AG04450 (cell line): Measurements from ENCODE around the gene PLEKHA5. TPM values are rescaled to one million over a fixed set of nuclear protein-coding genes. Genes with fewer than 3 reads are reported as not detected.
"Not testable (repeated sequence)": the region's sequence is repeated elsewhere in the genome, so short reads cannot be mapped to it uniquely, and the experiment has no call there.

Experiments used
- CTCF ChIA-PET: fragments of 300-600, 350-600 bp; formaldehyde crosslinking; extraction: SDS; loops from one replicate; lab custom pipeline; 2022; ENCODE audit warnings: antibody characterized with exemption, inconsistent platforms; lab: Charles Lee
- POLR2A ChIA-PET: fragments of 350-600 bp; formaldehyde crosslinking; extraction: SDS; loops from one replicate; lab custom pipeline; 2021; ENCODE audit warnings: antibody characterized with exemption, inconsistent platforms; lab: Yijun Ruan, JAX
- DNase-seq: peaks from one replicate; pipeline ENCODE4 v3.0.0-alpha.2; 2011; ENCODE audit warnings: low read depth, low spot score
- H3K27ac ChIP-seq: one replicate; pipeline ENCODE4 v1.5.1; 2012; ENCODE audit warnings: low read depth, low read length, control low read depth
- H3K27me3 ChIP-seq: one replicate; pipeline ENCODE4 v1.6.0; 2012; ENCODE audit warnings: low read length; ENCODE audit not compliant: control insufficient read depth, insufficient read depth
- H3K4me3 ChIP-seq: 2 replicates; pipeline ENCODE4 v1.5.1; 2011; ENCODE audit warnings: mild to moderate bottlenecking, low read depth, low read length, control low read depth
- H3K9me3 ChIP-seq: 2 replicates; pipeline ENCODE4 v1.5.1; 2012; ENCODE audit warnings: low read length; ENCODE audit not compliant: control insufficient read depth, insufficient read depth
- CTCF ChIP-seq: IDR thresholded peaks from 2 replicates; pipeline ENCODE4 v1.5.1; 2011; ENCODE audit warnings: low read depth, low read length, control low read depth, inconsistent platforms
- polyA plus RNA-seq: library from polyadenylated mRNA; depleted of rRNA; stranded (reverse); fragments of >200 nt; gene quantifications from 2 replicates; pipeline ENCODE4 v1.2.3, GENCODE V29; 2011

Gene PLEKHA5
- polyA plus RNA-seq, 1 experiment = 23.5 TPM

- TF ChIP-seq CTCF = no peak
- ChIA-PET POLR2A (no interaction called here), CTCF (no interaction called here)
- H3K9me3 ChIP-seq = no peaks in the 10 kb centered on the region
- DNase-seq = no peak
- H3K4me3 ChIP-seq = no peak overlapping the region
- no peak overlapping the region for H3K27ac ChIP-seq
- H3K27me3 ChIP-seq = no peaks in the 10 kb centered on the region
These were observed 264.9 kb downstream of the PLEKHA5 start for GRCh38 chr12:19394385-19394784.

GRCh38 chr12:19397534-19397933 lies 268.0 kb downstream of the PLEKHA5 start:
- ChIA-PET POLR2A (interaction anchor here (0.7 to 1.0 kb wide), 2 partner anchors 12 to 15 kb away, joined by 3 to 4 read pairs; no protein-coding TSS in a partner anchor), CTCF (no interaction called here)
- H3K27me3 ChIP-seq = no peaks in the 10 kb centered on the region
- H3K27ac ChIP-seq = no peak overlapping the region
- no peaks in the 10 kb centered on the region for H3K9me3 ChIP-seq
- no peak for DNase-seq
- no peak for TF ChIP-seq CTCF
- H3K4me3 ChIP-seq = no peak overlapping the region

- no peak for TF ChIP-seq CTCF
- ChIA-PET CTCF (interaction anchor here (0.5 to 0.7 kb wide), 2 partner anchors 14 to 146 kb away, joined by 3 to 4 read pairs; no protein-coding TSS in a partner anchor), POLR2A (no interaction called here)
- H3K9me3 ChIP-seq = no peaks in the 10 kb centered on the region
- H3K27ac ChIP-seq = no peak overlapping the region
- DNase-seq = no peak
- H3K4me3 ChIP-seq = no peak overlapping the region
- H3K27me3 ChIP-seq = no peaks in the 10 kb centered on the region
These were observed 269.1 kb downstream of the PLEKHA5 start for GRCh38 chr12:19398376-19399363.

GRCh38 chr12:19400649-19401285 lies 271.2 kb downstream of the PLEKHA5 start:
- H3K4me3 ChIP-seq, H3K27me3 ChIP-seq, CTCF ChIA-PET, POLR2A ChIA-PET, H3K9me3 ChIP-seq, DNase-seq, H3K27ac ChIP-seq: not testable (repeated sequence)

- no peak overlapping the region for H3K4me3 ChIP-seq
- ChIA-PET CTCF (no interaction called here), POLR2A (interaction anchor here (0.9 kb wide), 1 partner anchor 15 kb away, joined by 5 read pairs; no protein-coding TSS in a partner anchor)
- no peak for DNase-seq
- H3K27me3 ChIP-seq = no peaks in the 10 kb centered on the region
- H3K27ac ChIP-seq = no peak overlapping the region
- peaks cover 6% of the 10 kb centered on the region; the same call in 1 of the 2 replicates for H3K9me3 ChIP-seq
- TF ChIP-seq CTCF = no peak
These were observed 272.7 kb downstream of the PLEKHA5 start for GRCh38 chr12:19402211-19402610.
